HG03520 (cell line): ENCODE measurements around the gene CGB8.
"Not testable (repeated sequence)": the region's sequence is repeated elsewhere in the genome, so short reads cannot be mapped to it uniquely, and the experiment has no call there.

Experiments used
- ATAC-seq: cut with Tn5 transposase; IDR thresholded peaks from one replicate; pipeline ENCODE4 v1.9.1; 2021; ENCODE audit warnings: mild to moderate bottlenecking, moderate library complexity; ENCODE audit not compliant: unreplicated experiment

The CGB8 gene

GRCh38 chr19:49031642-49032301 lies 17.1 kb downstream of the CGB8 start, which contains the start of gene CGB2:
CGB2 (plus strand) TSS chr19:49031890; CDS start chr19:49032096, 206 bp downstream.
- ATAC-seq: not testable (repeated sequence)

GRCh38 chr19:49030323-49030722 lies 18.6 kb downstream of the CGB8 start:
- ATAC-seq: not testable (repeated sequence)

- ATAC-seq: not testable (repeated sequence)
Measured at GRCh38 chr19:49029749-49030148, 19.2 kb downstream of the CGB8 start.

DNA sequence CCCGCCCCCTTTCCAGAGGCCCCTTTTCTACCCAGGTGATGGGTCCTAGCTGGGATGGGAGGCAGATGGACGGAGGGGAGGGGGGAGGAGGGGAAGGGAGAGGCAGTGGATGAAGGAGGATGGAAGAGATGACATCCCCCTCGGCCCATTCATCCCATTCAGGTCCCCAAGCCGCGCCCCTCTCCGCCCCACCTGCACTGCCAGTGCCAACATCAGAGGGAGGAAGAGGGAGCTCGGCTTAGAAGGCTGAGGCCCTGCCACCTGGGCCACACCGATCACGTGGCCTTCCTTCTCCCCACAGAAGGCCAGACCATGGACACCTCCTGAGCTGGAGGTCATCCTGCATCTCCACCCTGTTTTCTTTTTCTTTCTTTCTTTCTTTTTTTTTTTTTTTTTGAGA lies 20.2 kb downstream of the CGB8 start:
- ATAC-seq: not testable (repeated sequence)

GRCh38 chr19:49025599-49025998 lies 23.3 kb downstream of the CGB8 start:
- ATAC-seq: not testable (repeated sequence)

- ATAC-seq: not testable (repeated sequence)
Measured at GRCh38 chr19:49025088-49025487, 23.8 kb downstream of the CGB8 start.

DNA sequence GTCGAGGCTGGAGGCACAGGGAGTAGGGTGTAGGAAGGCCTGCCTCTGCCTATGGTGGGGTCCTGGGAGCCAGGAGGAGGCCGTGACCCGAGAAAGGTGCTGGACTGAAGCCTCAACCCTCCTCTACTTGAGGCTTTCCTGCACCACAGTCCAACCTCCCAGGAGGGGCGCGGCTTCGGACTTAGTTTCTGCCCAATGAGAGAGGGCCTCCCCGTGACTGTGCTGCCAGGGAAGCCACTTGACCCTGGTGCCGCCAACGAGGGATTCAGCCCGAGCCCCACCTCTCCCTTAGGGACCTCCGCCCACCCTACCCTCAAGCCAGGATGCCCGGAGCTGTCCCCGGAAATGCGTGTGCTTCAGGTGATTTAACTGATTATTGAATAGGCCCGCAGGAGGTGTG lies 24.7 kb downstream of the CGB8 start, which contains the start of gene CGB3:
CGB3 (minus strand) TSS at position 101 of the 400 bp plus-strand sequence. CDS start 362 bp downstream, outside the sequence.
- ATAC-seq: not testable (repeated sequence)

DNA sequence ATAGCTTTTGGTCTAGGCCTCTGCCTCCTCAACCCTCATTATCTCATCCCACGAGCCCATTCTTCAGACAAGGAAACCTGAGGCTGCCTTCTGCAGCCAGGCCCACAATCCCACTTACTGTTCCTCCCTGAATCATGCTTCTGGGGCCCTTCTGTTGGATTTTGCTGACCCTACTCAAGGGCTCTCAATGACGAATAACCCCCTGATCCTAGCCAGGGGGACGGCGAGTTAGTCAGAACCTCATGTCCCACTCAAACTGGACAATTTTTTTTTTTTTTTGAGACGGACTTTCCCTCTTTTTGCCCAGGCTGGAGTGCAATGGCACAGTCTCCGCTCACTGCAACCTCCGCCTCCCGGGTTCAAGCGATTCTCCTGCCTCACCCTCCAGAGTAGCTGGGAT lies 26.8 kb downstream of the CGB8 start:
- no peak for ATAC-seq

- no peak for ATAC-seq
Measured at GRCh38 chr19:49020931-49021895, 27.7 kb downstream of the CGB8 start.

DNA sequence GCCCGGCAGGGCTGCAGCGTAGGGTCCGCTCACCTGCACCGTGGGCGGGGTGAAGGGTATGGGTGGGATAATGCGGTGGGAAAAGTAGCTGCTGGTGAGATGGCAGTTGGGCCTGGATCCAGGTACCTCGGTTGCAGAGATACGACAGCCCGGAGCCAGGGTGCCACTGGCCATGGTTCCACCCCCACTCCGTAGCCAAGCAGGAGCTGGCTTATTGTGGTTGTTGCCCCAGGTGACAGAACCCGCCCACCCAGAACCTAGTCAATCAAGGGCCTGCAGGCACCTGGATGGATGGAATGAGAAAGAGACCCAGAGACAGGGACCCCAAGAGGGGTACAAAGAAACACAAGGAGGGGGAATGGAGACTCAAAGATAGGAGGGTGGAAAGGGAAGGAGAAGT lies 28.6 kb downstream of the CGB8 start:
- no peak for ATAC-seq

DNA sequence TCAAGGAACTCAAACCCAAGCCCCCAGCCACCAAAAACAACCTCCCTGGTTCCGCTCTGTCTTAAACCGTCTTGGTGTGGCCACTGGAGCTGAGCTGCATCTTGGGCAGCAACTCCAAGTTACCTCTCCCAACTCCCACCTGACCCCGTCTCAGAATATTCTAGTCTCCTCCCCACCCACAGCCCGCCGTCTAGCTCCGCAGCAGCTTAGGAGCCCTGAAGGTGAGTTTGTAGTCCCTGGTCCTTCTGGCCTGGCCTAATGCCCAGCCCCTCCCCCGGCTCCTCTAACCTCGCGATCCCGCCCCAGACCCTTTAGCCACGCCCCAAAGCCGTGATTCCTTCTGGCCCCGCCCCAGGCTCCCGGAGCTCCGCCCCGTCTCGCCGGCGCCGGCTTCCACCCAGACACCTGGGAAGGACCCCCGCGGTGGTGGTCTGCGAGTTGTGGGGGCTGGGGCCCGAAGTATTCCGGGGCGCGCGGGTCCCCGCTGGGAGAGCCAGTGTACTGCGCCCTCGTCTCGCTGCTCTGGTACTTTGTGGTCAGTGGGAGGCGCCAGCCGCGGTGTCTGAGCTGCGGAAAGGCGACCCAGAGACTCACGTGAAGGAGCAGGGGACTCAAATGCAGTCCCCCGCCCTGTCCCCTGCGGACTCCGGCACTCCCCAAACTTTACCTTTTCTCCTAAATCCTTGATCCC lies 29.5 kb downstream of the CGB8 start:
- ATAC-seq: no peak

DNA sequence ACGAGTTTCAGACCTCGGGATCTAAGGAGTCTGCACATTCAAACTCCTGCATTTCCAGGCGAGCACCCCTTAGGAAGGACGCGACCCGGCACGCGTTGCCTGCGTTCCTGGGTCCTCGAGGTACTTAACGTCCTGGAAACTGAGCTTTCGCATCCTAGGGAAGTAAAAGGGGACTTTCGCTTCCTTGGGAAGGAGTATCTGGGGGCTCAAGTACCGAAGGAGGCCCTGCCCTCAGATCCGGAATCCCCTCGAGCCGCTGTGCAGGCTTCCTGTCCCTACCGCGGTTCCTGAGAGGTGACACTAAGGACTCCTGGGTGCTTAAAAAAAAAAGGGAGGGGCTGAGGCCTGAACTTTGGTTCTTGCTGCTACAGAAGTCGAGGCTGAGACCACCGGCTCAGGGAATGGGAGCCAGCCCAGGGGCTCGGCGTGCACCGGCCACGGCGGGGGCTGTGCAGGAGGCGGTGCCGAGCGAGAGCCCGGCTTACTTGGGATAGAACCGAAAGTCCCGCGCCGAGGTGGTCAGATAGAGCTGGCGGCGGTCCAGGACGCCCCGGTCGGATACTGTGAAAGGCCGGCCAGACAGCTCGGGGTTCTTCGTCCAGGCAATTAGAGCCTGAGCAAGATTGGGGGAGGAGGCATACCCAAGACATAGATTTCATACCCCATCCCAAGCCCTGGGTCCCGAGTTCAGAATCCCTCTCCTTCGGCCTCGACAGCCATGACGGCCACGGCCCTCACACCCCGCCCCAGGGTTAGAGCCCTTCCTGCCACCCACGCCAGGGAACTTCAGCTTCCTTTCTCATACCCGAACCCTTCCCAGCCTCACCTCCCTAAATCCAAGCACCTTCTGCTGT lies 30.3 kb downstream of the CGB8 start:
- not testable (repeated sequence) for ATAC-seq

DNA sequence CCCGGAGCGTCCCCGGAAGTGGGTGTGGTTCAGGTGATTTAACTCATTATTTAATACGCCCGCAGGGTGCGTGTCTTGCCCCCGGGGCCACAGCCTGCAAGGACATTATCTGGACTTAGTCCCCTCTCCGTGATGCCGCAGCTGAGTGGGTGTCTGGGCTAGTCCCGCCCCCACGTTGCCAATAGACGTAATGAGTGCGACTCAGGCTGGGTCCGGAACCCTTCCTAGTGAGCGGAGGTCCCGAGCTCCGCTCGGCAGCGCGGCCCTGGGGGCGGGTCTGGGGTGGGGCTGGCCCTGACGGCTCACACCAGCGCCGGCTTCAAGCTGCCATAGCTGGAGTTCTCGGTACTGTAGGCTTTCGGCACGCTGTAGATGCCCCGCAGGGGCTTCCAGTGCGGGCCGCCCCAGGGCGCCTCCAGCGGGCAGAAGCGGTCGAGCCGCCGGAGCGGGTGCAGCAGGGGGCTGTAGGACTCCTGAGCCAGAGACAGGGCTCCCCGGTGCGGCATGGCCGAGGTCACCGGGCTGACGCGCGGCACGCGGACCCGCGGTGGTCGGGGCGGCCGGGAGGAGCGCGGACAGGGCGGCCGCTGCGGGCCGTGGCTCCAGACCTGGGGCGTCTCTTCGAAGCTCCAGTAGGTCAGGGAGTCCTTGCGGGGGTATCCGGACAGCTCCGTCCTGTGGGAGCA lies 31.1 kb downstream of the CGB8 start:
- ATAC-seq: no peak

GRCh38 chr19:49017041-49017665 lies 31.8 kb downstream of the CGB8 start, which contains the start of gene LHB:
LHB (minus strand) TSS chr19:49017091; CDS start chr19:49017081, 10 bp downstream.
- ATAC-seq: no peak

DNA sequence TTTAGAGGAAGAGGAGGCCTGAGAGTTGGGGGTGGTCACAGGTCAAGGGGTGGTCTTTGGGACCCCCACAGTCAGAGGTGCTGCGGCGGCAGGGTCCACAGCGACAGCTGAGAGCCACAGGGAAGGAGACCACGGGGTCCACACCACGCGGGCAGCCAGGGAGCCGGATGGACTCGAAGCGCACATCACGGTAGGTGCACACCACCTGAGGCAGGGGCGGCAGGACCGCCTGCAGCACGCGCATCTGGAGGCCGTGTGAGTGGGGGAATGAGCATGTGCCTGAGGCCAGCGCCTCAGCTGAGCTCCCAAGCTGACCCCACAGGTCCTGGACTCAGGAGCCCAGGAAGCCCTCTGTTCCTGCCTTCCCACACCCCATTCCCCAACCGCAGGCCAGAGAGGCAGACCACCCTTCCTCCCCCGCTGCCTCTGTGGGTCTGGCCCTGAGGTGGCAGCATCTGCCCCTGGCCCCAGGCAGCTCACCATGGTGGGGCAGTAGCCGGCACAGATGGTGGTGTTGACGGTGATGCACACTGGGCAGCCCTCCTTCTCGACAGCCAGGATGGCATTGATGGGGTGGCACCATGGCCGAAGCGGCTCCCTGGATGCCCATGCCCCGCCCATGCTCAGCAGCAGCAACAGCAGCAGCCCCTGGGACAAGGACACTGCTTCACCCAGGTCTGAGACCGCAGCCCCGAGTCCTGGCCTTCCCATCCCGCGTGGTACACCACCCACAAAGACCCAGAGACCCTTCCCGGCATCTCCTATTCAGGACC lies 32.7 kb downstream of the CGB8 start:
- no peak for ATAC-seq

DNA sequence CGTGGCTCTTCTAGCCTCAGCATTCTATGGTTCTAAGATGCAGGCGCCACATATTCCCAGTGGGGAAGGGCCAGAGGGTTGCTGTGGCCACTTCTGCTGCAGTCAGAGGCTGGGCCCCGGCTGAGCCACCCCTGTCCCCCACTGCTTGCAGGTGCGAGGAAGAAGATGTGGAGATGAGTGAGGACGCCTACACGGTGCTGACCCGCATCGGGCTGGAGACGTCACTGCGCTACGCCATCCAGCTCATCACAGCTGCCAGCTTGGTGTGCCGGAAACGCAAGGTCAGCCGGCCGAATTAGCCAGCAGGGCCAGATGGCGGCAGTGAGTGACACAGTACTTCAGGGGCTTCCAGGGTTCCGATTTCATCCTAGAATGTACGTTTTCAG lies 34.0 kb downstream of the CGB8 start:
- no peak for ATAC-seq

GRCh38 chr19:49014123-49014869 lies 34.6 kb downstream of the CGB8 start:
- no peak for ATAC-seq

GRCh38 chr19:49011194-49011593 lies 37.7 kb downstream of the CGB8 start:
- no peak for ATAC-seq
